Measurements from ENCODE around the gene MACROD2.

MACROD2 gene

GRCh38 chr20:14672066-14672465 is 676.8 kb downstream of the MACROD2 start:
- no peak for DNase-seq

- no peak for DNase-seq
These were observed 677.8 kb downstream of the MACROD2 start for GRCh38 chr20:14673164-14673563.

GRCh38 chr20:14677455-14677854 is 682.1 kb downstream of the MACROD2 start:
- no peak for DNase-seq

GRCh38 chr20:14685183-14685582 is 689.9 kb downstream of the MACROD2 start:
- DNase-seq = no peak

GRCh38 chr20:14687313-14687712 is 692.0 kb downstream of the MACROD2 start:
- DNase-seq = no peak

GRCh38 chr20:14688005-14688404 is 692.7 kb downstream of the MACROD2 start:
- no peak for DNase-seq

- no peak for DNase-seq
These were observed 696.7 kb downstream of the MACROD2 start for GRCh38 chr20:14691994-14692393.

GRCh38 chr20:14696478-14696877 is 701.2 kb downstream of the MACROD2 start:
- no peak for DNase-seq

- no peak for DNase-seq
These were observed 701.6 kb downstream of the MACROD2 start for GRCh38 chr20:14696937-14697336.

- no peak for DNase-seq
These were observed 702.8 kb downstream of the MACROD2 start for GRCh38 chr20:14698125-14698524.

GRCh38 chr20:14698605-14699373 is 703.5 kb downstream of the MACROD2 start:
- no peak for DNase-seq

GRCh38 chr20:14700639-14700960 is 705.3 kb downstream of the MACROD2 start:
- DNase-seq = no peak

- DNase-seq = no peak
These were observed 706.0 kb downstream of the MACROD2 start for GRCh38 chr20:14701326-14701725.

GRCh38 chr20:14706555-14706954 is 711.2 kb downstream of the MACROD2 start:
- DNase-seq = no peak

- no peak for DNase-seq
These were observed 711.8 kb downstream of the MACROD2 start for GRCh38 chr20:14707026-14707680.

- no peak for DNase-seq
These were observed 712.7 kb downstream of the MACROD2 start for GRCh38 chr20:14707865-14708596.

GRCh38 chr20:14709439-14709838 is 714.1 kb downstream of the MACROD2 start:
- no peak for DNase-seq

GRCh38 chr20:14710951-14711350 is 715.6 kb downstream of the MACROD2 start:
- no peak for DNase-seq

GRCh38 chr20:14711652-14712051 is 716.3 kb downstream of the MACROD2 start:
- DNase-seq = no peak

- DNase-seq = no peak
These were observed 717.0 kb downstream of the MACROD2 start for GRCh38 chr20:14712302-14712739.

- no peak for DNase-seq
These were observed 720.1 kb downstream of the MACROD2 start for GRCh38 chr20:14715400-14715799.

GRCh38 chr20:14716351-14716801 is 721.1 kb downstream of the MACROD2 start:
- no peak for DNase-seq

- DNase-seq = no peak
These were observed 722.1 kb downstream of the MACROD2 start for GRCh38 chr20:14717134-14717999.
